Measurements from ENCODE around the gene SFMBT1. TPM values are rescaled to one million over a fixed set of nuclear protein-coding genes. Genes with fewer than 3 reads are reported as not detected.

SFMBT1 gene
- total RNA-seq, 1 donor from 2014 or later: 5.5 TPM

GRCh38 chr3:53080612-53081205, 34.8 kb upstream of the SFMBT1 start:
- Histone ChIP-seq H4K20me1 (ENCODE audit: insufficient read depth, low read length) (no peaks in the 10 kb centered on the region), H3K9ac (ENCODE audit: low read length) (no peak overlapping the region), H2AFZ (ENCODE audit: low read depth, low read length) (no peak overlapping the region), H3K9me3 (ENCODE audit: insufficient read depth, low read depth, low read length) (no peaks in the 10 kb centered on the region), H3K4me3 (ENCODE audit: insufficient read depth, low read depth, low read length) (no peak overlapping the region), H3K27me3 (ENCODE audit: insufficient read depth, low read length) (no peaks in the 10 kb centered on the region), H3K4me1 (ENCODE audit: insufficient read depth, low read length) (peaks cover 10% of the 10 kb centered on the region), H3K36me3 (ENCODE audit: insufficient read depth, low read length) (no peaks in the 10 kb centered on the region), H3K27ac (ENCODE audit: low read depth, low read length) (no peak overlapping the region), H3K4me2 (ENCODE audit: low read length) (no peak overlapping the region), H3K79me2 (ENCODE audit: insufficient read depth, low read length) (no peaks in the 10 kb centered on the region)
- Mint-ChIP-seq H3K4me3 (ENCODE audit: unreplicated experiment) (no peak overlapping the region), H3K9me3 (ENCODE audit: unreplicated experiment) (no peaks in the 10 kb centered on the region), H3K4me1 (ENCODE audit: low read depth, unreplicated experiment) (no peaks in the 10 kb centered on the region), H3K27me3 (ENCODE audit: low read depth, unreplicated experiment) (peaks cover 12% of the 10 kb centered on the region), H3K36me3 (ENCODE audit: low read depth, unreplicated experiment) (peaks cover 3% of the 10 kb centered on the region), H3K27ac (ENCODE audit: unreplicated experiment) (no peak overlapping the region)
- no peak for TF ChIP-seq CTCF (IDR thresholded peaks at IDR 0.05; ENCODE audit: insufficient read depth, low read depth, low read length)
- no peak for TF ChIP-seq EZH2 (IDR thresholded peaks at IDR 0.05; ENCODE audit: insufficient read depth, low read length)
- FAIRE-seq: no peak
- DNase-seq (ENCODE audit: low read depth): no peak

- no peaks in the 10 kb centered on the region for H3K9me3 Mint-ChIP-seq (ENCODE audit: unreplicated experiment)
- Histone ChIP-seq H3K27ac (ENCODE audit: low read depth, low read length) (no peak overlapping the region), H3K79me2 (ENCODE audit: insufficient read depth, low read length) (no peaks in the 10 kb centered on the region), H3K27me3 (ENCODE audit: insufficient read depth, low read length) (no peaks in the 10 kb centered on the region), H3K36me3 (ENCODE audit: insufficient read depth, low read length) (no peaks in the 10 kb centered on the region), H4K20me1 (ENCODE audit: insufficient read depth, low read length) (no peaks in the 10 kb centered on the region), H3K4me2 (ENCODE audit: low read length) (no peak overlapping the region), H3K9me3 (ENCODE audit: insufficient read depth, low read depth, low read length) (no peaks in the 10 kb centered on the region), H3K4me1 (ENCODE audit: insufficient read depth, low read length) (peaks cover 10% of the 10 kb centered on the region), H3K9ac (ENCODE audit: low read length) (no peak overlapping the region), H3K4me3 (ENCODE audit: insufficient read depth, low read depth, low read length) (no peak overlapping the region), H2AFZ (ENCODE audit: low read depth, low read length) (no peak overlapping the region)
- peaks cover 16% of the 10 kb centered on the region for H3K27me3 Mint-ChIP-seq (ENCODE audit: low read depth, unreplicated experiment)
- H3K36me3 Mint-ChIP-seq (ENCODE audit: low read depth, unreplicated experiment): peaks cover 3% of the 10 kb centered on the region
- FAIRE-seq: no peak
- no peak for TF ChIP-seq EZH2 (IDR thresholded peaks at IDR 0.05; ENCODE audit: insufficient read depth, low read length)
- TF ChIP-seq CTCF (IDR thresholded peaks at IDR 0.05; ENCODE audit: insufficient read depth, low read depth, low read length): no peak
- no peaks in the 10 kb centered on the region for H3K4me1 Mint-ChIP-seq (ENCODE audit: low read depth, unreplicated experiment)
- H3K4me3 Mint-ChIP-seq (ENCODE audit: unreplicated experiment): no peak overlapping the region
- no peak for DNase-seq (ENCODE audit: low read depth)
- H3K27ac Mint-ChIP-seq (ENCODE audit: unreplicated experiment): no peak overlapping the region
Observed at GRCh38 chr3:53079791-53080555, 34.1 kb upstream of the SFMBT1 start.

GRCh38 chr3:53079147-53079546, 33.3 kb upstream of the SFMBT1 start:
- no peaks in the 10 kb centered on the region for H3K4me1 Mint-ChIP-seq (ENCODE audit: low read depth, unreplicated experiment)
- peaks cover 3% of the 10 kb centered on the region for H3K36me3 Mint-ChIP-seq (ENCODE audit: low read depth, unreplicated experiment)
- no peak overlapping the region for H3K4me3 Mint-ChIP-seq (ENCODE audit: unreplicated experiment)
- DNase-seq (ENCODE audit: low read depth) (no peak), FAIRE-seq (no peak)
- Histone ChIP-seq H3K27ac (ENCODE audit: low read depth, low read length) (no peak overlapping the region), H3K79me2 (ENCODE audit: insufficient read depth, low read length) (no peaks in the 10 kb centered on the region), H3K4me3 (ENCODE audit: insufficient read depth, low read depth, low read length) (no peak overlapping the region), H3K36me3 (ENCODE audit: insufficient read depth, low read length) (no peaks in the 10 kb centered on the region), H3K27me3 (ENCODE audit: insufficient read depth, low read length) (no peaks in the 10 kb centered on the region), H4K20me1 (ENCODE audit: insufficient read depth, low read length) (no peaks in the 10 kb centered on the region), H3K9me3 (ENCODE audit: insufficient read depth, low read depth, low read length) (no peaks in the 10 kb centered on the region), H3K4me2 (ENCODE audit: low read length) (no peak overlapping the region), H3K9ac (ENCODE audit: low read length) (no peak overlapping the region), H3K4me1 (ENCODE audit: insufficient read depth, low read length) (peaks cover 7% of the 10 kb centered on the region), H2AFZ (ENCODE audit: low read depth, low read length) (no peak overlapping the region)
- no peaks in the 10 kb centered on the region for H3K9me3 Mint-ChIP-seq (ENCODE audit: unreplicated experiment)
- peaks cover 23% of the 10 kb centered on the region for H3K27me3 Mint-ChIP-seq (ENCODE audit: low read depth, unreplicated experiment)
- peak overlapping the region; percentile 7 for H3K27ac Mint-ChIP-seq (ENCODE audit: unreplicated experiment)
- TF ChIP-seq EZH2 (IDR thresholded peaks at IDR 0.05; ENCODE audit: insufficient read depth, low read length) (no peak), CTCF (IDR thresholded peaks at IDR 0.05; ENCODE audit: insufficient read depth, low read depth, low read length) (no peak)
